Measurements from ENCODE around the gene WDR55.
"Not testable (repeated sequence)": the region's sequence is repeated elsewhere in the genome, so short reads cannot be mapped to it uniquely, and the experiment has no call there.

GRCh38 chr5:140660371-140660770 is 4.3 kb upstream of the WDR55 start:
- TF ChIP-seq CTCF (IDR thresholded peaks at IDR 0.05); PBX3 (IDR thresholded peaks at IDR 0.05); CHD4 (IDR thresholded peaks at IDR 0.05; ENCODE audit: borderline replicate concordance); POLR2A (IDR thresholded peaks at IDR 0.05; ENCODE audit: low read length); EP300 (IDR thresholded peaks at IDR 0.05): not testable (repeated sequence)
